Hepatocyte (in vitro differentiated cells): Measurements from ENCODE around the gene KCP.

Experiments used
- EZH2 ChIP-seq: fragments of 200-600 bp; sonication (generic); IDR thresholded peaks from 2 replicates; pipeline ENCODE4 v1.6.1; 2016; ENCODE audit warnings: antibody characterized with exemption, mild to moderate bottlenecking, borderline replicate concordance
- EZH2phosphoT487 ChIP-seq: fragments of 200-600 bp; sonication (generic); IDR thresholded peaks from one replicate; pipeline ENCODE4 v1.6.1; 2018; ENCODE audit warnings: antibody characterized with exemption, mild to moderate bottlenecking, low read depth, moderate library complexity; ENCODE audit not compliant: unreplicated experiment, severe bottlenecking
- TF ChIP-seq, protein P1 (sequence below): fragments of 200-600 bp; sonication (generic); IDR thresholded peaks from 2 replicates; pipeline ENCODE4 v1.5.1; 2016; ENCODE audit warnings: antibody characterized with exemption, mild to moderate bottlenecking; ENCODE audit not compliant: poor library complexity

DNA sequence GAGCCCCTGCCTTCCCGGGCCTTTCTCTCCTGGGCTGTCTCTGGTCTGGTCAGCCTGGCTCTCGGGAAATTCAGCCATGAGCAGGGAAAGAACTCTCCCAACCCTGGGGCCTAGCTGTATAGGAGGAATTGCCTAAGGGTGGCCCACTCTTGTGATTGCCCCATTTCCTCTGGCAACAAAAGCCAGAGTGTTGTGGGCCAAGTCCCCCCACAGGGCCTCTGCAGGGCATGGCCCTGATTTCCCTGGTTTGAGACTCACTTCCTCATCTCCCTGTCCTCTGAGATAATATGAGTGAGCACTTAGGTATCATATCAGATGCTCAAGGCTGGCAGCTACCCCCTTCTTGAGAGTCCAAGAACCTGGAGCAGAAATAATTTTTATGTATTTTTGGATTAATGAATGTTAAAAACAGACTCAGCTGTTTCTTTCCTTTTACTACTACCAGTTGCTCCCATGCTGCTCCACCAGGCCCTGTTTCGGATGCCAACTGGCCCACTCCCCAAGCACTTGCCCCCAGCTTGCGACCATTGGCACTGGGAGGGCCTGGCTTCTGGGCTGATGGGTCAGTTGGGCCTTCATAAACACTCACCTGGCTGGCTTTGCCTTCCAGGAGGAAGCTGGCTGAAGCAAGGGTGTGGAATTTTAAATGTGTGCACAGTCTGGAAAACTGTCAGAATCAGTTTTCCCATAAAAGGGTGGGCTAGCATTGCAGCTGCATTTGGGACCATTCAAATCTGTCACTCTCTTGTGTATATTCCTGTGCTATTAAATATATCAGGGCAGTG lies 38.7 kb upstream of the KCP start:
- TF ChIP-seq, protein P1, sequence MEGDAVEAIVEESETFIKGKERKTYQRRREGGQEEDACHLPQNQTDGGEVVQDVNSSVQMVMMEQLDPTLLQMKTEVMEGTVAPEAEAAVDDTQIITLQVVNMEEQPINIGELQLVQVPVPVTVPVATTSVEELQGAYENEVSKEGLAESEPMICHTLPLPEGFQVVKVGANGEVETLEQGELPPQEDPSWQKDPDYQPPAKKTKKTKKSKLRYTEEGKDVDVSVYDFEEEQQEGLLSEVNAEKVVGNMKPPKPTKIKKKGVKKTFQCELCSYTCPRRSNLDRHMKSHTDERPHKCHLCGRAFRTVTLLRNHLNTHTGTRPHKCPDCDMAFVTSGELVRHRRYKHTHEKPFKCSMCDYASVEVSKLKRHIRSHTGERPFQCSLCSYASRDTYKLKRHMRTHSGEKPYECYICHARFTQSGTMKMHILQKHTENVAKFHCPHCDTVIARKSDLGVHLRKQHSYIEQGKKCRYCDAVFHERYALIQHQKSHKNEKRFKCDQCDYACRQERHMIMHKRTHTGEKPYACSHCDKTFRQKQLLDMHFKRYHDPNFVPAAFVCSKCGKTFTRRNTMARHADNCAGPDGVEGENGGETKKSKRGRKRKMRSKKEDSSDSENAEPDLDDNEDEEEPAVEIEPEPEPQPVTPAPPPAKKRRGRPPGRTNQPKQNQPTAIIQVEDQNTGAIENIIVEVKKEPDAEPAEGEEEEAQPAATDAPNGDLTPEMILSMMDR = no peak
- TF ChIP-seq EZH2phosphoT487 (no peak), EZH2 (no peak)
